GM23338 (cell line): ENCODE data around the gene COL4A2. TPM values are rescaled to one million over a fixed set of nuclear protein-coding genes. Genes with fewer than 3 reads are reported as not detected.

Experiments used
- ATAC-seq: fragments of 200-7000 bp; cut with Tn5 transposase; 3 replicates; pipeline ENCODE4 v1.9.1; 2020
- DNase-seq: peaks from one replicate; pipeline ENCODE4 v3.0.0-alpha.2; 2015; ENCODE audit warnings: low spot score
- H2AFZ ChIP-seq: fragments of 200-600 bp; sonication (generic); 2 replicates; pipeline ENCODE4 v1.8.0; 2016; ENCODE audit warnings: antibody characterized with exemption, mild to moderate bottlenecking, moderate library complexity
- H3F3A ChIP-seq: fragments of 200-600 bp; sonication (generic); replicated peaks from 2 replicates; pipeline ENCODE4 v1.8.0; 2017; ENCODE audit warnings: antibody characterized with exemption, mixed run types, low read depth
- H3K27ac ChIP-seq: fragments of 200-600 bp; sonication (generic); 2 replicates; pipeline ENCODE4 v1.6.1; 2016; ENCODE audit warnings: low read depth
- H3K27me3 ChIP-seq: fragments of 200-600 bp; sonication (generic); 2 replicates; pipeline ENCODE4 v1.8.0; 2016; ENCODE audit warnings: mild to moderate bottlenecking, mixed run types, moderate library complexity; ENCODE audit not compliant: insufficient read depth
- H3K36me3 ChIP-seq: fragments of 200-600 bp; sonication (generic); 2 replicates; pipeline ENCODE4 v1.8.0; 2016; ENCODE audit warnings: mild to moderate bottlenecking; ENCODE audit not compliant: insufficient read depth
- H3K4me1 ChIP-seq: fragments of 200-600 bp; sonication (generic); 2 replicates; pipeline ENCODE4 v1.8.0; 2016; ENCODE audit warnings: mild to moderate bottlenecking, moderate library complexity; ENCODE audit not compliant: insufficient read depth
- H3K4me2 ChIP-seq: fragments of 200-600 bp; sonication (generic); 2 replicates; pipeline ENCODE4 v1.7.1; 2017; ENCODE audit warnings: mixed run types
- H3K4me3 ChIP-seq: fragments of 200-600 bp; sonication (generic); 2 replicates; pipeline ENCODE4 v1.6.1; 2016; ENCODE audit warnings: mixed run types
- H3K79me2 ChIP-seq: fragments of 200-600 bp; sonication (generic); replicated peaks from 2 replicates; pipeline ENCODE4 v1.8.0; 2017; ENCODE audit warnings: mild to moderate bottlenecking; ENCODE audit not compliant: insufficient read depth
- H3K9me2 ChIP-seq: fragments of 200-600 bp; sonication (generic); 2 replicates; pipeline ENCODE4 v1.8.0; 2017; ENCODE audit not compliant: insufficient read depth
- H4K20me1 ChIP-seq: fragments of 200-600 bp; sonication (generic); replicated peaks from 2 replicates; pipeline ENCODE4 v1.8.0; 2017; ENCODE audit warnings: mild to moderate bottlenecking; ENCODE audit not compliant: insufficient read depth
- H3K27ac Mint-ChIP-seq: 2 replicates; pipeline ENCODE4 v1.8.0; 2020; ENCODE audit warnings: inconsistent platforms, mild to moderate bottlenecking, moderate library complexity, mixed read lengths
- H3K27me3 Mint-ChIP-seq: 3 replicates; pipeline ENCODE4 v1.8.0; 2022; ENCODE audit warnings: low read depth, mild to moderate bottlenecking, moderate library complexity, mixed read lengths, inconsistent platforms; ENCODE audit not compliant: insufficient read depth, poor library complexity
- H3K36me3 Mint-ChIP-seq: 3 replicates; pipeline ENCODE4 v1.8.0; 2021; ENCODE audit warnings: low read depth, mild to moderate bottlenecking, inconsistent platforms, moderate library complexity, mixed read lengths
- H3K4me1 Mint-ChIP-seq: 3 replicates; pipeline ENCODE4 v1.8.0; 2020; ENCODE audit warnings: mild to moderate bottlenecking, inconsistent platforms, mixed read lengths
- H3K4me3 Mint-ChIP-seq: 3 replicates; pipeline ENCODE4 v1.8.0; 2021; ENCODE audit warnings: moderate library complexity, mild to moderate bottlenecking, inconsistent platforms, mixed read lengths
- H3K9me3 Mint-ChIP-seq: 3 replicates; pipeline ENCODE4 v1.8.0; 2020; ENCODE audit warnings: moderate library complexity, mild to moderate bottlenecking, inconsistent platforms, mixed read lengths
- CREB1 ChIP-seq: fragments of 250-450 bp; sonication (Bioruptor Pico); IDR thresholded peaks from 2 replicates; pipeline ENCODE4 v1.5.0; 2020; ENCODE audit warnings: low read depth, mild to moderate bottlenecking, moderate library complexity
- EZH2 ChIP-seq: fragments of 200-600 bp; sonication (generic); IDR thresholded peaks from one replicate; pipeline ENCODE4 v1.8.0; 2017; ENCODE audit warnings: antibody characterized with exemption, mild to moderate bottlenecking, low read depth; ENCODE audit not compliant: unreplicated experiment
- EZH2phosphoT487 ChIP-seq: fragments of 200-600 bp; sonication (generic); IDR thresholded peaks from one replicate; pipeline ENCODE4 v1.8.1; 2018; ENCODE audit warnings: antibody characterized with exemption; ENCODE audit not compliant: unreplicated experiment
- JUNB ChIP-seq: IDR thresholded peaks from one replicate; pipeline ENCODE4 v1.6.1; 2016; ENCODE audit warnings: antibody characterized with exemption; ENCODE audit not compliant: unreplicated experiment
- NANOG ChIP-seq: IDR thresholded peaks from 2 replicates; pipeline ENCODE4 v1.6.1; 2016; ENCODE audit warnings: antibody characterized with exemption, borderline replicate concordance
- POLR2AphosphoS5 ChIP-seq: IDR thresholded peaks from 2 replicates; pipeline ENCODE4 v1.6.1; 2016; ENCODE audit warnings: antibody characterized with exemption, low read depth
- REST ChIP-seq: IDR thresholded peaks from one replicate; pipeline ENCODE4 v1.6.1; 2018; ENCODE audit warnings: antibody characterized with exemption; ENCODE audit not compliant: unreplicated experiment
- STAT1 ChIP-seq: IDR thresholded peaks from one replicate; pipeline ENCODE4 v1.6.1; 2016; ENCODE audit warnings: antibody characterized with exemption; ENCODE audit not compliant: unreplicated experiment
- ZNF114 ChIP-seq: fragments of 250-450 bp; sonication (Bioruptor Pico); IDR thresholded peaks from 2 replicates; pipeline ENCODE4 v1.5.0; 2020; ENCODE audit warnings: mild to moderate bottlenecking, moderate library complexity
- ZNF331 ChIP-seq: fragments of 250-450 bp; sonication (Bioruptor Pico); IDR thresholded peaks from 2 replicates; pipeline ENCODE4 v1.5.0; 2020; ENCODE audit warnings: low read depth, mild to moderate bottlenecking, moderate library complexity
- ZNF462 ChIP-seq: fragments of 250-450 bp; sonication (Bioruptor Pico); IDR thresholded peaks from 2 replicates; pipeline ENCODE4 v1.5.0; 2020; ENCODE audit warnings: mild to moderate bottlenecking, moderate library complexity
- polyA plus RNA-seq: library from polyadenylated mRNA; unstranded; fragments of >200 nt; fragmentation: Nextera tagmentation; extraction: Ambion mirVana; gene quantifications from 2 replicates; pipeline ENCODE4 v1.2.1, GENCODE V29; 2016
- total RNA-seq: library from RNA; depleted of rRNA; stranded (reverse); fragments of >200 nt; shearing (Covaris generic); gene quantifications from 2 replicates; pipeline ENCODE4 v1.2.3, GENCODE V29; 2014
- TF ChIP-seq, protein P1 (sequence below), 2 experiments: fragments of 200-600 bp in 1 of 2; sonication (generic) in 1 of 2; conservative IDR thresholded peaks; 2 replicates each; pipeline versions ENCODE4 v1.5.1 to v1.6.1; 2016 to 2017; ENCODE audit warnings: antibody characterized with exemption in 2 of 2, low read depth in 2 of 2, mild to moderate bottlenecking in 2 of 2, moderate library complexity in 1 of 2
- TF ChIP-seq, protein P2 (sequence below): IDR thresholded peaks from 2 replicates; pipeline ENCODE4 v1.6.1; 2016; ENCODE audit warnings: antibody characterized with exemption

Gene COL4A2
- total and polyA plus RNA-seq, 2 experiments from 2014 or later, result 37.4 to 131 TPM

DNA sequence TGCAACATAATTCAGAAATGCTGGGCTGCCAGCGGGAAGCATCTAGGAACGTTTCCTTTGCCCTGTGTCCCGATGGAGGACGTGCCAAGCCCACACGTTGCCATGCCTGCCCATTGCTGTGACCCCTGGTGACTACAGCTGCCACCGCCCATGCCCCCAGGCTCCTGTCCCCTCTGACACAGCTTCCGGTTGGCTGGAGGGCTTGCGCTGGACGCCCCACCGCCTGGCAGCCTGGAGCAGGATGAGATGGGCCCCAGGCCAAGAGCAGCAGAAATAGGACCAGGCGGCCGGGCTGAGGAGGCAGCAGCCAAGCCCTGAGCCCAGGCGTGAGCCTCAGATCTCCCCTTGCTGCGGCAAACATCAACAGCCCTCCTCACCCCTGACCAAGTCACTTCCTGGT, 125.9 kb downstream of the COL4A2 start:
- Histone ChIP-seq H3F3A (no peaks in the 10 kb centered on the region), H3K27ac (no peak overlapping the region), H3K9me2 (no peaks in the 10 kb centered on the region), H2AFZ (no peak overlapping the region), H3K4me3 (no peak overlapping the region), H3K27me3 (no peaks in the 10 kb centered on the region), H3K4me2 (no peak overlapping the region), H4K20me1 (no peaks in the 10 kb centered on the region), H3K79me2 (no peaks in the 10 kb centered on the region), H3K4me1 (no peaks in the 10 kb centered on the region), H3K36me3 (peaks cover 14% of the 10 kb centered on the region)
- Mint-ChIP-seq H3K9me3 (no peaks in the 10 kb centered on the region), H3K27me3 (peaks cover 5% of the 10 kb centered on the region), H3K27ac (no peak overlapping the region; the same call in 1 of the 2 replicates), H3K4me1 (peaks cover 12% of the 10 kb centered on the region), H3K4me3 (no peak overlapping the region), H3K36me3 (peaks cover 20% of the 10 kb centered on the region; the same call in 2 of the 3 replicates)
- DNase-seq, result no peak
- ATAC-seq, result no peak
- TF ChIP-seq, protein P1, sequence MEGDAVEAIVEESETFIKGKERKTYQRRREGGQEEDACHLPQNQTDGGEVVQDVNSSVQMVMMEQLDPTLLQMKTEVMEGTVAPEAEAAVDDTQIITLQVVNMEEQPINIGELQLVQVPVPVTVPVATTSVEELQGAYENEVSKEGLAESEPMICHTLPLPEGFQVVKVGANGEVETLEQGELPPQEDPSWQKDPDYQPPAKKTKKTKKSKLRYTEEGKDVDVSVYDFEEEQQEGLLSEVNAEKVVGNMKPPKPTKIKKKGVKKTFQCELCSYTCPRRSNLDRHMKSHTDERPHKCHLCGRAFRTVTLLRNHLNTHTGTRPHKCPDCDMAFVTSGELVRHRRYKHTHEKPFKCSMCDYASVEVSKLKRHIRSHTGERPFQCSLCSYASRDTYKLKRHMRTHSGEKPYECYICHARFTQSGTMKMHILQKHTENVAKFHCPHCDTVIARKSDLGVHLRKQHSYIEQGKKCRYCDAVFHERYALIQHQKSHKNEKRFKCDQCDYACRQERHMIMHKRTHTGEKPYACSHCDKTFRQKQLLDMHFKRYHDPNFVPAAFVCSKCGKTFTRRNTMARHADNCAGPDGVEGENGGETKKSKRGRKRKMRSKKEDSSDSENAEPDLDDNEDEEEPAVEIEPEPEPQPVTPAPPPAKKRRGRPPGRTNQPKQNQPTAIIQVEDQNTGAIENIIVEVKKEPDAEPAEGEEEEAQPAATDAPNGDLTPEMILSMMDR (conservative IDR thresholded peaks at IDR 0.05; ENCODE audit: low read depth in 2 of 2), result no peak
- no peak for TF ChIP-seq NANOG
- TF ChIP-seq REST, result no peak
- TF ChIP-seq JUNB, result no peak
- TF ChIP-seq, protein P2, sequence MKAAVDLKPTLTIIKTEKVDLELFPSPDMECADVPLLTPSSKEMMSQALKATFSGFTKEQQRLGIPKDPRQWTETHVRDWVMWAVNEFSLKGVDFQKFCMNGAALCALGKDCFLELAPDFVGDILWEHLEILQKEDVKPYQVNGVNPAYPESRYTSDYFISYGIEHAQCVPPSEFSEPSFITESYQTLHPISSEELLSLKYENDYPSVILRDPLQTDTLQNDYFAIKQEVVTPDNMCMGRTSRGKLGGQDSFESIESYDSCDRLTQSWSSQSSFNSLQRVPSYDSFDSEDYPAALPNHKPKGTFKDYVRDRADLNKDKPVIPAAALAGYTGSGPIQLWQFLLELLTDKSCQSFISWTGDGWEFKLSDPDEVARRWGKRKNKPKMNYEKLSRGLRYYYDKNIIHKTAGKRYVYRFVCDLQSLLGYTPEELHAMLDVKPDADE, result no peak
- TF ChIP-seq EZH2, result no peak
- no peak for TF ChIP-seq POLR2AphosphoS5
- TF ChIP-seq CREB1 (CRISPR knock-in tag), result no peak
- TF ChIP-seq STAT1, result no peak
- no peak for TF ChIP-seq ZNF331 (CRISPR knock-in tag)
- no peak for TF ChIP-seq ZNF462 (CRISPR knock-in tag)
- TF ChIP-seq EZH2phosphoT487, result no peak
- no peak for TF ChIP-seq ZNF114 (CRISPR knock-in tag)
